Epithelial cell of esophagus (primary cell): ENCODE data around the gene MYL7.

ENCODE experiments used
- DNase-seq: peaks from one replicate; pipeline ENCODE4 v3.0.0; 2010; ENCODE audit warnings: low read depth
- H3K4me3 ChIP-seq: 2 replicates; pipeline ENCODE4 v1.5.1; 2011; ENCODE audit warnings: mild to moderate bottlenecking, low read length, control low read depth
- TF ChIP-seq, protein P1 (sequence below): IDR thresholded peaks from 2 replicates; pipeline ENCODE4 v1.5.1; 2011; ENCODE audit warnings: low read depth, mild to moderate bottlenecking, low read length, control low read depth, inconsistent platforms; ENCODE audit not compliant: insufficient read depth; ENCODE audit errors: missing control alignments

Gene MYL7

DNA sequence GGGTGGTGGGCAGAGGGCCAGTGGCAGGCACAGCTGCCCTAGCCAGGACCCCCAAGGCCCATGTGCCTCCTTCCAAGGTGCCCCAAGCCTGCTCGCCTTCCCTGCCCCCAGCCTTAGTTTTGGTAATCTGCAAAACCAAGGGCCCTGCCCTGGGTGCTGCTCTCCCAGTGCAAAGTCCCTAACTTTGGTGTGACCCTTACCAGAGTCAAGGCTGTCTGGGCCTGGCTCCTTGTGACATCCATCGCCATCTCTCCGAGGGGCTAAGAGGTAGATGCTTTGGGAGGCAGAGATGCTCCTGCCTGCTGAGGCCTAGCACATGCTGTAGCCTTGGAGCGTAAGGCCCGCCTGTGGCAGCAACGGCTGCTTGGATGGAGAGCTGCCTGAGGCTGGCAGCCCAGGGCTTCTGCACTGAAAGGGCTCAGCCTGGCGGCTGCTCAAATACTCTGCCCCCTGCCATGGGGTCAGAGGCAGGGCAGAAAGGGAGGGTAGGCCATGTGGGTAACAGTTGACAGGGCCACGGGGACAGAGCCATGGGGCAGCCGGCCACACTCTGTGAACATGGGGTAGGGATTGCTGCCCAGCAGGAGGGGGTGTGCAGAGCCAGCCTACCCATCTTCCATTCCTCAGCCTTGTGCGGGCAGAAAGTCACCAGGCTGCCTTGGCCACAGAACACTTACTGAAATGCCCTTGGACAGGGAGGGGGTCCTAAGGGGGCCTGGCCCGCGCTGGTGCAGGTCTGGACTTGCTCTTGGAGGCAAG lies 17.9 kb upstream of the MYL7 start:
- no peak for DNase-seq
- TF ChIP-seq, protein P1, sequence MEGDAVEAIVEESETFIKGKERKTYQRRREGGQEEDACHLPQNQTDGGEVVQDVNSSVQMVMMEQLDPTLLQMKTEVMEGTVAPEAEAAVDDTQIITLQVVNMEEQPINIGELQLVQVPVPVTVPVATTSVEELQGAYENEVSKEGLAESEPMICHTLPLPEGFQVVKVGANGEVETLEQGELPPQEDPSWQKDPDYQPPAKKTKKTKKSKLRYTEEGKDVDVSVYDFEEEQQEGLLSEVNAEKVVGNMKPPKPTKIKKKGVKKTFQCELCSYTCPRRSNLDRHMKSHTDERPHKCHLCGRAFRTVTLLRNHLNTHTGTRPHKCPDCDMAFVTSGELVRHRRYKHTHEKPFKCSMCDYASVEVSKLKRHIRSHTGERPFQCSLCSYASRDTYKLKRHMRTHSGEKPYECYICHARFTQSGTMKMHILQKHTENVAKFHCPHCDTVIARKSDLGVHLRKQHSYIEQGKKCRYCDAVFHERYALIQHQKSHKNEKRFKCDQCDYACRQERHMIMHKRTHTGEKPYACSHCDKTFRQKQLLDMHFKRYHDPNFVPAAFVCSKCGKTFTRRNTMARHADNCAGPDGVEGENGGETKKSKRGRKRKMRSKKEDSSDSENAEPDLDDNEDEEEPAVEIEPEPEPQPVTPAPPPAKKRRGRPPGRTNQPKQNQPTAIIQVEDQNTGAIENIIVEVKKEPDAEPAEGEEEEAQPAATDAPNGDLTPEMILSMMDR: no peak
- no peak overlapping the region for H3K4me3 ChIP-seq

DNA sequence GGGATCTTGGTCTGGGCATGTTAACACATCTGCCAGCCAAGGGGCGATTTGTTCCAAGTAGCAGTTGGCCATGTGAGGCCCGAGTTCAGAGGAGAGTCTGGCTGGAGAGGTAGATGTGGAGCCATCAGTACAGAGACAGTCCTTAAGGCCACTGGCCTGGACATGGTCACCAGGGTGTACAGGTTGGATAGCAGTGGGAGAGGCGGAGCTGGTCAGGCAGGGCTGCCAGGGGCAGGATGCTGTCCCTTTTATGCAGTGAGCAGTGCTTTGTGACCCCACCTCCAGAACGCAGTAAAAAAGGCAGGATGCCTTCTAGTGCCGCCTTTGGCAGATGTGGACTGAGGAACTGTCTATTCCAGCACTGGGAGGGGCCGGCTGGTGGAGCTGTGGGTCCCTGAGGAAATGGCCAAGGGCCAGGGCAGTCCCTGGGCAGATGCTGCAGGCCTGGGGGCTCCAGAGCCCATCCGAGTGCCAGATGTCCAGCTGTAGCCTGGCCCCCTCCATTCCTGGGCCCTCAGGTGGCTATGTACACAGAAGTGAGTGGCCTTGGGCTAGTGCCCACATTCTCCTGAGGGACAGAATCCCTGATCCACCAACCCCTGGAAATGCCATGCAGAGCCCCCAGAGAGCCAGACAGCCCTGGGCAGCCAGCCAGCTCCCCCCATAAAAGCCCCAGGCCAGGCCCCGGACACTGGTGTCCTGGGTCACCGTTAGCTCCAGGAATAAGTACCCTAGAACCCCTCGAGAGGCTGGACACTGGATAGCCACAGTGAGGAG lies 17.2 kb upstream of the MYL7 start:
- DNase-seq: no peak
- H3K4me3 ChIP-seq: no peak overlapping the region
- TF ChIP-seq, protein P1: no peak

DNA sequence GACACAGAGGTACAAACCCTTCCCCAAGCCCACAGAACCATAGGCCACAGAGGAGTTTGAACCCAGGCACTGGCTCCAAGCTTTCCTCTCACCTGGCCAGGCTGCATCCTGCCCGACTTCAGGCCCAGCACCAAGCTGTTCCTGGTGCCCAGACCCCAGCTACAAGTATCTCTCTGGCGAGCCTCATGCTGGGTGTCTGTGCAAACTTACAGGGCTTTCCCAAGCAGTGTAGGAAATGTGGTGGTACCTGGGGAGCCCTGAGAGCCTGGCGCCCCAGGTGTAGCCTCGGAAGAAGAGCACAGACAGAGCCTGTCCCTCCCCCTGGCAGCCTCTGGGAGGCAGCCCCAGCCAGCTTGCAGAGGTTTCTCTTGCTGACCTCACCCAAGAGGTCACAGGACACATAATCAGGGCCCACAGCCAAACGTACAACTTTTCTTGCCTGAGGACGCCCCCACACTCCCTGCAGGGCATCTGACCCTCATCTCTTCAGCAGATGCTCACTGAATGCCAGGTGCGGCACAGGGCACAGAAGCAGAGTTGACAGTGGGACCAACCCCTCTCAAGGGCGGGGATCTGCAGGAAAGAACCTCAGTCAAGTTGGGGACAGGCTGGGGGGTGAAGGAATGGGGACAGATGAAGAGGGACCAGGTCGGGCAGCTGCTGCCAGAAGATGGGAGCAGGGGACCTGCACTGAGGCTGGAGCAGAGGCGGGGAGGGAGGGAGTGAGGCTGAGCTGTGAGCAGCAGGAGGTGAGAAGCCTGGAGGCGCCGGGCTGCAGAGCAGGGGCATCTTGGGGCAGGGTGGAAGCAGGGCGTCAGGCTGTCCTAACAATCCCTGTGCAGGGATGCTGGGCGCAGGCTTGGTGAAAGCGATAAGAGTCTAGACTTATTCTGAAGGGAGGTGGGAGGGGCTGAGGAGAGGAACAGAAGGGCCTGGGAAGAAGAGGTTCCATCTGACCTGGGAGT lies 16.3 kb upstream of the MYL7 start:
- TF ChIP-seq, protein P1: no peak
- no peak for DNase-seq
- H3K4me3 ChIP-seq: no peak overlapping the region

DNA sequence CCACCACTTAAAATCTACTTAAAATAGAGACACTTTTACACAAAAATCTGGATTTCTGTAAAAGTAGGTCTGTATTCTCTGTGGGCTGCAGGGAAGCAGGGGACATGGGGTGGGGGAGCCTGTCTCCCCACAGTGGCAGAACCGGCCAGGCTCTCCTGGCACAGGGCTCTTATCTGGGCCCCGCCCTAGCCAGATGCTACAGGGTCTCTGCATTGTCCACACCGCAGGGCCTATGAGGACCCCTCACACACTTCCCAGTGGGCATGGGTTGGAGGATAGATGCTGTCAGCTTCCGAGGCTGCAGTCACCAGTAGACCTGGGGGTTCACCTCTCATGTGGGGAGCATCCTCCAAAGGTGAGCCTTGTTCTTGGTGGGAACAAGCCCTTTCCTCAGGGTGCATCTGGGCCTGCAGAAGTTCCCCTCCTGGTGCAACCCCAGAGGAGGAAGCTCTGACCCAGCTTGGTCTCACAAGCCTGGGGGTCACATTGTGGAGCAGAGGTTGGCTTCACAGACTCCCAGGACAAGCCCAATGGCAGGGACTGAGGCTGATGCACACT lies 15.4 kb upstream of the MYL7 start:
- no peak overlapping the region for H3K4me3 ChIP-seq
- TF ChIP-seq, protein P1: no peak
- no peak for DNase-seq

DNA sequence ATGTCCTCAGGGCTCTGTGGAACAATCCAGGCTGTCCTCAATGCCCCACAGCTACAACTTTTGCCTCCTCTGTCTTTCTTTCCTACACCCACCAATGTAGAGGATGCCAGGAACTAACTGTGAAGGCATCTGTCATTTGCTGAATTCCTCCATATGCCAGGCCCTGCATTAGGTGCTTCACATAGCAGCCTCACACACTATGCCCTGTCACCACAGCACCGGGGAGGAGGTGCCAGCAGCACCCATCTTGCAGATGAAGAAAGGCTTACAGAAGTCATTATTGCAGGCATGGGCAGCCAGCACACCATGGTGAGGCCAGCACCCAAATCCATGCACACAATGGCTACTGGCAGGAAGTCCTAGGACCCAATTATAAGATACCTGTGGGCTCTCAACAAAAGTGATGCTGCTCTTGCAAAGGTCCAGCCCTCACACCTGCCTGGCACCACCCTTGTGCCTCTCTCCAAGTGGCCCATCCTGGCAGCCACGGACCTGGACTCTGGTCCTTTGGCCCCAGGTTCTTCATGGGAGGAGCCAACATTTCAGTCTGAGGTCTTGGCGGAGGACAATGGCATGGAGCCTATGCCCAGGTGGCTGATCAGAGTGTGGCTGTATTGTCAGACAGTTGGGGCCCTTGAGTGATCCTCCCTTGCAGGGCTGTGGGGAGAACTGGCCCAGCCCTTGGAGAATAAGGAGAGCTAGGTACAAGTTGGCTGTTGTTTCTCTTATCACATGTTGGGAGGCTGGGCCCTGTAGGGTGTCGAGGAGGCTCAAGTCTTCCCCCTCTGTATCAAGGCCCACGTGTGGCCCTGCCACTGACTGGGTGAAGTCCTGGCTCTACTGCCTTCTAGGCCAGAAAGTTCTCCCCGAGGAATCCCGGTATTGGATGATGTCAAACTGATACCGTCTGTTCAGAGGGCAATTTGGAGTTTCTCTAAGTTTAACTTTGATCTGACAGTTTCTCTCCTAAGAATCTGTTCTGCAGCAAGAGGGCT lies 14.4 kb upstream of the MYL7 start:
- TF ChIP-seq, protein P1: no peak
- no peak for DNase-seq
- no peak overlapping the region for H3K4me3 ChIP-seq
